Endometrial microvascular endothelial cells (primary cell): ENCODE results near the gene SPAG9. TPM values are rescaled to one million over a fixed set of nuclear protein-coding genes. Genes with fewer than 3 reads are reported as not detected.

ENCODE experiments used
- in situ Hi-C: cut with HindIII; loops from 2 replicates; pipeline ENCODE4 v1.10.0; 2017; ENCODE audit warnings: low sequenced_read_pairs, low pct_unique_long_range_greater_than_20kb; ENCODE audit errors: inconsistent ontology term
- total RNA-seq: library from RNA; depleted of rRNA; stranded (reverse); fragments of >200 nt; gene quantifications from one replicate; pipeline ENCODE4 v1.2.3, GENCODE V29; 2015; ENCODE audit errors: inconsistent ontology term

SPAG9 gene
- total RNA-seq, 1 donor from 2014 or later = 41.1 TPM

DNA sequence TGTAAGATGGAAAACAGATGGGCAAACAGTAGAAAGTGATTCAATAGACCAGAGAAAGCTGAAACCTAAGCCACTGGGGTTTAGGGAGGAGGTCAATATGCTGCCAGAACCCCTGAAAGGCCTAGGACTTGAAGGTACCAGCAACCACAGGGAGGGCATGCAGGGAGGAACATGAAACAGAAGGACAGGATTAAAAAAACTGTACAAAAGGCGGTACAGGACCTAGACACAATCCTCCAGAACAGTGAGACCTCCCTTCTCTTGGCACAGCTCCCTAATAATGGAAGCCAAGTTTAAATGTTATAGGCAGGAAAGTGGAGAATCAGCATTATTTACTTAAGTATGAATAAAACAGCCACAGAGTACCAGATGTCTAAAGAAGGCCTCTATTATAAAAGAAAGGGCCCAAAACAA lies 105.5 kb downstream of the SPAG9 start:
- in situ Hi-C loops = no loop called here

GRCh38 chr17:51014129-51014528 lies 106.5 kb downstream of the SPAG9 start:
- in situ Hi-C loops = no loop called here

GRCh38 chr17:51013322-51013721 lies 107.3 kb downstream of the SPAG9 start:
- in situ Hi-C loops = no loop called here

DNA sequence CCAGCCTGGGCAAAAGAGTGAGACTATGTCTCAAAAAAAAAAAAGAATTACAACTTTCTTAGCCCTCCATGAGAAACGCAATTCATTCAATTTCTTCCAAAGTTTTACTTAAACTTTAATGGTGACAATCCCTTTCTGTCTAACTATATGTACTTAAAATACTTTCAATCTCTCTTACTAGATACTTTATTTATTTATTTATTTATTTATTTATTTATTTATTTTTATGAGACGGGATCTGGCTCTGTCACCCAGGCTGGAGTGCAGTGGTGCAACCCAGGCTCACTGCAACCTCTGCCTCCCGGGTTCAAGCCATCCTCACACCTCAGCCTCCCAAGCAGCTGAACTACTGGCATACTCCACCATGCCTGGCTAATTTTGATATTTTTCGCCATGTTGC lies 108.1 kb downstream of the SPAG9 start:
- in situ Hi-C loops = no loop called here

DNA sequence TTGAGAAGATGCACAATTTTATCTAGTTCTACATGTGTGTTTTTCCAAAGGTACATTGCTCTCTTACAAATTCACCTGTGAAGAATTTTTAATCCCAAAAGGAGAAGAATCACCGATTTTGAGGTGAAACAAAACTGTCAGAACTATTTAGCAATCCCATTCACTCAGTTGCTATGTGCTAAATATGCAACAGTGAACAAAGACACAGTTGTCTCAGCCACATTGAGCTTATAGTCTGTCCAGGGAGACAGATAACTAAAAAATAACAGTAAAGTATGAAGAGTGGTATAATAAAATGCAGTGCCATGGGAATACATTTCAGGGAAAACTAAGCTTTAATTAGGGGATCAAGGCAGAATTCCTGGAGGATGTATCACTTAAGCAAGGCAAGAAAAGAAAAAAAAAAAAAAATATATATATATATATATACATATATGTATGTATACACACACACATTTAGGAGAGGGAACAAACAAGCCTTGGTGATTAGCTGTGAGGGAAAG lies 110.4 kb downstream of the SPAG9 start:
- in situ Hi-C loops = no loop called here

GRCh38 chr17:51006601-51007000 lies 114.1 kb downstream of the SPAG9 start:
- in situ Hi-C loops = no loop called here

- in situ Hi-C loops = no loop called here
These were observed 114.9 kb downstream of the SPAG9 start for GRCh38 chr17:51005768-51006167.

GRCh38 chr17:51004249-51004648 lies 116.4 kb downstream of the SPAG9 start:
- in situ Hi-C loops = no loop called here

GRCh38 chr17:51000835-51001638 lies 119.6 kb downstream of the SPAG9 start:
- in situ Hi-C loops = no loop called here

GRCh38 chr17:50995668-50996067 lies 125.0 kb downstream of the SPAG9 start:
- in situ Hi-C loops = no loop called here

- in situ Hi-C loops = no loop called here
These were observed 127.1 kb downstream of the SPAG9 start for GRCh38 chr17:50993544-50993943.

DNA sequence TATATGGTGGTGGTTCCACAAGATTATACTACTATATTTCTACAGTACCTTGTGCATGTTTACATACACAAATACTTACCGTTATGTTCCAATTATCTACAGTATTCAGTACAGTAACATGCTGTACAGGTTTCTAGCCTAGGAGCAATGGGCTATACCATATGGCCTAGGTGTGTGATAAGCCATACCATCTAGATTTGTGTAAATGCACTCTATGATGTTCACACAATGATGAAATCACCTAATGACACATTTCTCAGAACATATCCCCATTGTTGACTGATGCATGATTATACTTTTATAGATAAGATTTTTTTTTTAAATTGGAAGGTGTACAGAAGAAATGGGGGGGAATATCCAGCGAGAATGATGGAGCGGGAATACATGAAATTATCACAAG lies 131.5 kb downstream of the SPAG9 start:
- in situ Hi-C loops = no loop called here

- in situ Hi-C loops = no loop called here
These were observed 132.2 kb downstream of the SPAG9 start for GRCh38 chr17:50988427-50988826.

- in situ Hi-C loops = no loop called here
These were observed 133.5 kb downstream of the SPAG9 start for GRCh38 chr17:50986989-50987660.

DNA sequence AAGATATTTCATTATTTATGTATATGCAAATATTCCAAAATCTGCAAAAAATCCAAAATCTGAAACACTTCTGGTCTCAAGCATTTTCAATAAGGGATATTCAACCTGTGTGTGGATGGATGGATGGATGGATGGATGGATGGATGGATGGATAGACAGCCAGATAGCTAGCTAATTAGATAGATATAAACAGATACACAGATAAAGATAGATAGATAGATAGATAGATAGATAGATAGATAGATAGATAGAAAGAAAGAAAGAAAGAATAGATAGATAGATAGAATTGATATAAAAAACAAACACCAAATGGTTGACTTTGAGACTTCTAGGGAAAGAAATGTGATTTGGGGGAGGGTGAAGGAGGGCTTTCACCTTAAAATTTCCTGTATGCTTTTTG lies 139.4 kb downstream of the SPAG9 start:
- in situ Hi-C loops = no loop called here

DNA sequence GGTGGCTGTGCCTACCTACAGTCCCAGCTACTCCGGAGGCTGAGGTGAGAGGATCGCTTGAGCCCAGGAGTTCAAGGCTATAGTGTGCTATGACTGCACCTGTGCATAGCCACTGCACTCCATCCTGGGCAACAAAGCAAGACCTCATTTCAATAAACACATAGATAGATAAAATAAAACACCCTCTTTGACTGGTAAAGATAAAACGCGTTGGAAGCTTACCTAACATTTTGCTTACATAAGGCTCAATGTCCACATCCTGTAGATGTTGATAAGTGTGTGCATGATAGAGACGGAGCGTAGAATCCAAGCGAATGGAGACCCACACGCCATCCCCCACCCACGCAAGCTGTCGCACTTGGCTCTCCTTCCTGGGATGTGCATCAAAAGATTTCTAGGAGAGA lies 141.1 kb downstream of the SPAG9 start:
- in situ Hi-C loops = no loop called here

DNA sequence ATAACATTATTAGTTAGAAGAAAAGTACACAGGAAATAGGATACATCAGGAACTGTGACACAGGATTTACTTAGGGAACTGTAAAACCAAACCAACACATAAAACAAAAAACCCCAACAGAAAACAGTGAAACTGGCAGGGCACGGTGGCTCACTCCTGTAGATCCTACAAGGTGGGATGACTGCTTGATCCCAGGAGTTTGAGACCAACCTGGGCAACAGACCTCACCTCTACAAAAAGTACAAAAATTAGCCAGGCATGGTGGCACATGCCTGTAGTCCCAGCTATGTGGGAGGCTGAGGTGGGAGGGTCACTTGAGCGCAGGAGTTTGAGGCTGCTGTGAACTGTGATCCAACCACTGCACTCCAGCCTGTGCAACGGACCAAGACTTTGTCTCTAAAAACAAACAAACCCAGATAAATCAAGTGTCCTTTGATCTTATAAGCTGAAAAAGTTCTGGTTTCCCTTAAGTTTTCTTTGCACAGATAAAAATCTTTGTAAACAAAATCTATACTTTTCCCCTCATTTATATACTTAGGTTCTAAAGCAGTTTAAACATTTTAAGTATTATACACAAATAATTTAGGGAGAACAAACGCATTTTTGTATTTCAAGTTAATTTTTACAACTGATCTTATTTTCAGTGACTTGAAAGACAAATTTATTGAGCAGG lies 143.0 kb downstream of the SPAG9 start:
- in situ Hi-C loops = no loop called here

GRCh38 chr17:50976951-50977472 lies 143.7 kb downstream of the SPAG9 start:
- in situ Hi-C loops = no loop called here
